Camera-type eye (tissue), 1 donor: ENCODE results near the gene CRBN. TPM values are rescaled to one million over a fixed set of nuclear protein-coding genes. Genes with fewer than 3 reads are reported as not detected.

Experiments
- total RNA-seq: library from RNA; depleted of rRNA; stranded (reverse); fragments of >200 nt; gene quantifications from one replicate; pipeline ENCODE4 v1.2.3, GENCODE V29; 2014

CRBN gene
- 219 TPM for total RNA-seq

DNA sequence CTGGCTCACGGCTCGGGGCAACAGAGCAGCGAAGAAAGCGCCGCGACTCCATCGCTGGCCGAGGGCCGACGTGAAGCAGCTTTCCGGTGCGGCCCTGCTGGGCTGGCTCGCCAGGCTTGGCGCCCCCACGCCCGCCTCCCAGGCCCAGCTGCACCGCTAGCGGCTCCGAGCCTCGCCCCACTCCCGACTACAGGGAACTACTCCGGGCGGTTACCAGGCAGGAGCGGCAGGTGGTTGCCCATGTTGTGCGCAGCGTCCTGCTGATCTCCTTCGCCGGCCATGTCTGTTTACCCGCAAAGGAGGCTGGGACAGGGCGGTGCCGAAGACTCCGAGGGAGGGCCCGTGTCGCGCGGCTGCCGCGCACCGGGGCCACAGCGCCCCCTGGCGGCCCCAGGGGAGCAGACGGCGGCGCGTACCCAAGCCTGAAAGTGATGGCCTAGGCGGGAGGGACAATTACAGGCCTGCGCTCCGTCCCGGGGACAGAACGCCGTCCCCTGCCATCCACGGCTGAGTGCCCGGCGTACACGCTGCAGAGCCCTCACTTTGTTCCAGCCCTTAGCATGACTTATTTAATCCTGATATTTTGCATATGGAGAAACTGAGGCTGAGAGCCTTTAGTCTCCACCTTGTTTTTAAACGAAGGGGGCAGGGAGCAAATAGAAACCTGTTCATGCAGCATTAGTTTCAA is at the start of gene CRBN:
Gene CRBN (minus strand): TSS at position 285 of the 688 bp plus-strand sequence. CDS start 4 bp downstream, at position 281.

DNA sequence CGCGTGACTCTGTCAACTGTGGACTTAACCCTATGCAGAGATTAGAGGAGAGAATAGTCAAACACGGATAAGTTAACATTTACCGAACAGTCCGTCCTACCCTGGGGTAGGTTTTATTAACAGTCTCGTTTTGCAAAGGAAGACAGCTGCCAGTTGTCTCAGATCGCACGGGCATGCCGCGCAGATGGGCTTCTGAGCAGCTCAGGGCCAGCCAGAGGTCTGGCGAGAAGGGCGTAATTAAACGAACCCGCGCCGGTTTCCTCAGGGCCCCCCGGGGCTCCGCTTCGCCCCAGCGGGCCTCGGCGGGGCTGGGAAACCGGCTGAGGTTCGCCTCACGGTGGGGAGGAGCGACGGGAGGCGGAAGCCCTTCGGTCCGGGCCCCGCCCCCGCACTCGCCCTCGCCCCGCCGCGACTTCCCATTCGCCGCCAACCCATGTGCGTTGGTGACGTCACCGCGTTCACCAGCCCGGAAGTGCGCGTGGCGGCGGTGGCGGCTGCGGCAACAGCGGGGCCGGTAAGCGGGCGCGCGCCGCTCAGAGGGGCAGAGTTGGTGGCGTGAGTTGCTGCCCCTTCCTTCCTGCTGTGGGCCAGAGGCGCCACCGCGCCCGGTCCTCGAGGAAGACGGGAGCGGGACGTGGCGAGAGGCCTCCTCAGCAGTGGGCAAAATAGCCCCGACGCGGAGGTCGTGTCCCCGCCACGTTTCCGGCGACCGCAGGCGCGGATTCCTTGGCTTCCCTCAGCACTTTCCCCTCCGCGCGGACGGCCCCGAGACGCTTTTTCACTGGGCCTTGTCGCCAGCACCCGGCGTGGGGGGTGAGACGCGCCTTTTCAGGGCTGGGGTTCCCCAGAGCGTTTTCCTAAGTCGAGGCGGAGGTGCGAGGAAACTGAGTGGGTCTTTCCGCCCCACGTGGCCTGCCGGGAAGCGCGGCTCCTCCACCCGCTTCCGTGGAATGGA is 52.7 kb downstream of the CRBN start, which contains the start of gene TRNT1:
Gene TRNT1 (plus strand): TSS at position 464 of the 955 bp plus-strand sequence. CDS start 2,101 bp downstream, outside the sequence.

DNA sequence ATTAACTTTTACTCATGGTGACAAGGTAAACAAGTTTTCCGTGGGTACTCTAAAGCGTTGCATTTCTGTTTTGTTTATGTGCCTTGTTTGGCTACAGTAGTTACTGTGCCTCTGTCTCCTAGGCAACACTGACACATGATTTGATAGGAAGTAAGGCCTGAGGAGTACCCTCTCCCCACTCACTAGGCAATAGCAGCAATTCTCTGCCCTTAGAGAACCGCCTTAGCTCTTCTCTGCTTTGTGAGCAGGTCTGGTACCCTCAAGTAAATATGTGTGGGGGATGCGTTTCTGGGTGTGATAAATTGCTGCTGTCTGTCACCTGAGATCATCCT is 69.2 kb downstream of the CRBN start, which contains the start of gene IL5RA:
Gene IL5RA (minus strand): TSS at position 76 of the 332 bp plus-strand sequence. CDS start 5,390 bp downstream, outside the sequence.

Other genes starting within 250 kb of the CRBN start
- gene IL5RA, start 69.3 kb downstream of the CRBN start, total RNA-seq = 0.44 TPM
- 33.2 TPM for gene TRNT1, start 52.8 kb downstream of the CRBN start, total RNA-seq